LNCaP clone FGC (cell line): ENCODE data around the gene MGAT5.
"Not testable (repeated sequence)": the region's sequence is repeated elsewhere in the genome, so short reads cannot be mapped to it uniquely, and the experiment has no call there.

ENCODE experiments used
- DNase-seq: peaks from one replicate; pipeline ENCODE4 v3.0.0-alpha.2; 2011; ENCODE audit warnings: low read depth
- H3K4me3 ChIP-seq: 2 replicates; pipeline ENCODE4 v1.5.1; 2011; ENCODE audit warnings: mild to moderate bottlenecking, low read depth, low read length, control low read depth
- CTCF ChIP-seq: IDR thresholded peaks from 2 replicates; pipeline ENCODE4 v1.5.1; 2012; ENCODE audit warnings: mild to moderate bottlenecking; ENCODE audit not compliant: control insufficient read depth, insufficient read depth; ENCODE audit errors: extremely low read depth

Gene MGAT5

GRCh38 chr2:134287323-134287722, 33.5 kb downstream of the MGAT5 start:
- no peak overlapping the region for H3K4me3 ChIP-seq
- TF ChIP-seq CTCF, result no peak
- no peak for DNase-seq

- TF ChIP-seq CTCF, result no peak
Measured at GRCh38 chr2:134288814-134289213, 34.9 kb downstream of the MGAT5 start.

GRCh38 chr2:134289225-134289624, 35.4 kb downstream of the MGAT5 start:
- H3K4me3 ChIP-seq, result no peak overlapping the region
- no peak for DNase-seq
- no peak for TF ChIP-seq CTCF

More at GRCh38 chr2:134288814-134289213, 34.9 kb downstream of the MGAT5 start:
- no peak for DNase-seq
- H3K4me3 ChIP-seq, result no peak overlapping the region

GRCh38 chr2:134290358-134290757, 36.5 kb downstream of the MGAT5 start:
- TF ChIP-seq CTCF, result no peak
- no peak for DNase-seq
- no peak overlapping the region for H3K4me3 ChIP-seq

GRCh38 chr2:134292514-134292913, 38.6 kb downstream of the MGAT5 start:
- no peak for DNase-seq
- TF ChIP-seq CTCF, result no peak
- H3K4me3 ChIP-seq, result no peak overlapping the region

GRCh38 chr2:134293719-134294537, 40.1 kb downstream of the MGAT5 start:
- DNase-seq, result no peak
- no peak for TF ChIP-seq CTCF
- no peak overlapping the region for H3K4me3 ChIP-seq

GRCh38 chr2:134294598-134294997, 40.7 kb downstream of the MGAT5 start:
- DNase-seq, H3K4me3 ChIP-seq: not testable (repeated sequence)
